Endothelial cell of umbilical vein (primary cell): ENCODE measurements around the gene ARHGEF9. TPM values are rescaled to one million over a fixed set of nuclear protein-coding genes. Genes with fewer than 3 reads are reported as not detected.

Experiments used
- BruUV-seq: library from RNA; stranded (reverse); fragments of 400-500 nt; replicated peaks from 2 replicates; lab custom pipeline; 2021; lab: Mats Ljungman, UMichigan
- CTCF ChIA-PET: fragments of 300-600, 350-600 bp; sonication (Branson Sonifier 250); formaldehyde crosslinking; loops from one replicate; lab custom pipeline; 2021; ENCODE audit warnings: antibody characterized with exemption, inconsistent platforms; lab: Charles Lee
- POLR2A ChIA-PET: fragments of 300-600, 350-600 bp; sonication (Branson Sonifier 250); formaldehyde crosslinking; loops from one replicate; lab custom pipeline; 2021; ENCODE audit warnings: antibody characterized with exemption, inconsistent platforms; lab: Charles Lee
- DNase-seq: peaks from one replicate; pipeline ENCODE4 v3.0.0-alpha.2; 2011; ENCODE audit warnings: low read depth, low spot score
- FAIRE-seq: peaks from 2 replicates; lab custom pipeline; 2011; peaks lifted over from hg19 to GRCh38; lab: Jason Lieb, UNC
- H2AFZ ChIP-seq: 2 replicates; pipeline ENCODE4 v1.6.0; 2012; ENCODE audit warnings: low read depth, low read length, control low read depth, inconsistent platforms
- H3K27ac ChIP-seq: 2 replicates; pipeline ENCODE4 v1.5.1; 2011; ENCODE audit warnings: low read depth, mild to moderate bottlenecking, control low read depth, low read length, moderate library complexity; ENCODE audit not compliant: insufficient read depth
- H3K27me3 ChIP-seq, 2 experiments: 2 replicates each; pipeline versions ENCODE4 v1.6.0 to v1.6.1; 2011; ENCODE audit warnings: low read length in 2 of 2, mixed read lengths in 1 of 2; ENCODE audit not compliant: control insufficient read depth in 2 of 2, insufficient read depth in 2 of 2
- H3K36me3 ChIP-seq, 2 experiments: 2 replicates in 1 of 2; 3 replicates in 1 of 2; pipeline ENCODE4 v1.5.1; 2011; ENCODE audit warnings: low read length in 2 of 2, mild to moderate bottlenecking in 1 of 2, moderate library complexity in 1 of 2; ENCODE audit not compliant: control insufficient read depth in 2 of 2, insufficient read depth in 2 of 2; ENCODE audit errors: extremely low read depth in 1 of 2
- H3K4me1 ChIP-seq: 3 replicates; pipeline ENCODE4 v1.5.1; 2011; ENCODE audit warnings: mild to moderate bottlenecking, low read length; ENCODE audit not compliant: control insufficient read depth, insufficient read depth; ENCODE audit errors: extremely low read depth
- H3K4me2 ChIP-seq: 2 replicates; pipeline ENCODE4 v1.6.1; 2011; ENCODE audit warnings: low read length, control low read depth, mixed read lengths; ENCODE audit not compliant: insufficient read depth
- H3K4me3 ChIP-seq, 3 experiments: fragments of 200-600 bp in 1 of 3; sonication (generic), shearing (Covaris generic) in 1 of 3; replicated peaks in 1 of 3; 2 replicates each; pipeline ENCODE4 v1.5.1; 2011 to 2016; ENCODE audit warnings: control low read depth in 3 of 3, low read length in 3 of 3, mild to moderate bottlenecking in 2 of 3, inconsistent platforms in 1 of 3, low read depth in 1 of 3, moderate library complexity in 1 of 3; ENCODE audit not compliant: insufficient read depth in 1 of 3
- H3K79me2 ChIP-seq: 2 replicates; pipeline ENCODE4 v1.6.0; 2012; ENCODE audit warnings: low read length, inconsistent platforms; ENCODE audit not compliant: control insufficient read depth, insufficient read depth
- H3K9ac ChIP-seq: replicated peaks from 2 replicates; pipeline ENCODE3; 2011; ENCODE audit warnings: low read length, control low read depth; ENCODE audit not compliant: insufficient read depth; ENCODE audit errors: extremely low read depth
- H3K9me1 ChIP-seq: replicated peaks from 3 replicates; pipeline ENCODE4 v1.6.0; 2011; ENCODE audit warnings: mild to moderate bottlenecking, low read length; ENCODE audit not compliant: control insufficient read depth, insufficient read depth; ENCODE audit errors: extremely low read depth
- H3K9me3 ChIP-seq: replicated peaks from 2 replicates; pipeline ENCODE4 v1.5.1; 2012; ENCODE audit warnings: low read length, inconsistent platforms; ENCODE audit not compliant: control insufficient read depth, insufficient read depth
- H4K20me1 ChIP-seq: replicated peaks from 2 replicates; pipeline ENCODE3; 2011; ENCODE audit warnings: mild to moderate bottlenecking, low read length; ENCODE audit not compliant: control insufficient read depth, insufficient read depth; ENCODE audit errors: extremely low read depth
- CTCF ChIP-seq, 2 donors: IDR thresholded peaks; 1 replicate in 1 of 2; 2 replicates in 1 of 2; pipeline ENCODE4 v1.5.1; 2011; ENCODE audit warnings: low read length in 2 of 2, mild to moderate bottlenecking in 2 of 2, moderate library complexity in 2 of 2, control low read depth in 1 of 2, inconsistent platforms in 1 of 2, low read depth in 1 of 2; ENCODE audit not compliant: insufficient read depth in 1 of 2; ENCODE audit errors: extremely low read depth in 1 of 2
- EZH2 ChIP-seq: IDR thresholded peaks from 2 replicates; pipeline ENCODE4 v1.6.1; 2012; ENCODE audit warnings: borderline replicate concordance, low read depth, mild to moderate bottlenecking, moderate library complexity, low read length, inconsistent platforms; ENCODE audit not compliant: severe bottlenecking
- FOS ChIP-seq: IDR thresholded peaks from 2 replicates; pipeline ENCODE4 v1.6.1; 2011; ENCODE audit warnings: mild to moderate bottlenecking, low read length, moderate library complexity, borderline replicate concordance; ENCODE audit not compliant: insufficient read depth
- GATA2 ChIP-seq: IDR thresholded peaks from 2 replicates; pipeline ENCODE4 v1.7.0; 2011; ENCODE audit warnings: low read depth, mild to moderate bottlenecking, moderate library complexity, mixed read lengths, low read length; ENCODE audit not compliant: insufficient read length, insufficient read depth
- JUN ChIP-seq: IDR thresholded peaks from 2 replicates; pipeline ENCODE4 v1.6.1; 2011; ENCODE audit warnings: borderline replicate concordance, low read depth; ENCODE audit not compliant: insufficient read length, insufficient read depth
- MAX ChIP-seq: IDR thresholded peaks from 2 replicates; pipeline ENCODE4 v1.6.1; 2011; ENCODE audit not compliant: insufficient read depth, insufficient read length
- MYC ChIP-seq: IDR thresholded peaks from one replicate; pipeline ENCODE4 v1.6.1; 2011; ENCODE audit warnings: mild to moderate bottlenecking, low read depth, low read length
- POLR2A ChIP-seq: IDR thresholded peaks from 2 replicates; pipeline ENCODE4 v1.6.1; 2012; ENCODE audit warnings: low read depth, mild to moderate bottlenecking, control low read depth, low read length
- POLR2AphosphoS5 ChIP-seq: IDR thresholded peaks from 2 replicates; pipeline ENCODE4 v1.6.1; 2012; ENCODE audit warnings: low read depth, mild to moderate bottlenecking, control low read depth, low read length, moderate library complexity; ENCODE audit not compliant: insufficient read depth
- dilution Hi-C: fragments of 300-500 bp; cut with MboI; formaldehyde crosslinking; loops from one replicate; pipeline ENCODE4 v1.15.0; 2019; ENCODE audit warnings: low sequenced_read_pairs; ENCODE audit not compliant: extremely low pct_ligation_motif_present
- intact Hi-C: fragments of 100-400 bp; cut with micrococcal nuclease; formaldehyde crosslinking; loops from one replicate; pipeline ENCODE4 v1.10.0; 2022
- polyA plus RNA-seq, 4 experiments: library from polyadenylated mRNA; depleted of rRNA in 3 of 4; stranded (reverse) in 3 of 4; unstranded in 1 of 4; fragments of >200 nt; gene quantifications; 2 replicates each; pipeline versions ENCODE4 v1.2.1 to v1.2.3, GENCODE V29; 2011 to 2012; ENCODE audit warnings: missing spikeins in 1 of 4
- total RNA-seq: library from RNA; stranded (reverse); gene quantifications from 2 replicates; pipeline ENCODE4 v1.2.3, GENCODE V29; 2021

The ARHGEF9 gene
- total and polyA plus RNA-seq, 2 donors (not counting 3 experiments of a cell fraction or from before 2014, with no cell fraction given) = 6.5 to 12.9 TPM

GRCh38 chrX:63768760-63769159, 16.3 kb downstream of the ARHGEF9 start:
- H3K27me3 ChIP-seq = no peaks in the 10 kb centered on the region
- H3K4me3 ChIP-seq = no peak overlapping the region
- H3K9me1 ChIP-seq = no peaks in the 10 kb centered on the region
- ChIA-PET CTCF (no interaction called here), POLR2A (no interaction called here)
- H3K4me1 ChIP-seq = peaks cover 4% of the 10 kb centered on the region
- H4K20me1 ChIP-seq = no peaks in the 10 kb centered on the region
- dilution Hi-C loops = no loop called here
- FAIRE-seq = no peak
- no peak overlapping the region for H3K4me2 ChIP-seq
- DNase-seq = no peak
- TF ChIP-seq JUN (no peak), POLR2AphosphoS5 (no peak), CTCF (IDR thresholded peaks at IDR 0.05; ENCODE audit: extremely low read depth in 1 of 2, insufficient read depth in 1 of 2, low read depth in 1 of 2, low read length in 2 of 2) (no peak), MYC (no peak), GATA2 (no peak), MAX (no peak), FOS (no peak), EZH2 (no peak), POLR2A (no peak)
- BruUV-seq = no TSS peak
- intact Hi-C loops = loop anchor here (10.0 kb wide), 1 partner anchor 54 kb away; no protein-coding TSS in a partner anchor
- H3K9ac ChIP-seq = no peak overlapping the region
- no peaks in the 10 kb centered on the region for H3K9me3 ChIP-seq
- H3K79me2 ChIP-seq = no peaks in the 10 kb centered on the region
- no peak overlapping the region for H2AFZ ChIP-seq
- no peak overlapping the region for H3K27ac ChIP-seq
- no peaks in the 10 kb centered on the region for H3K36me3 ChIP-seq
